ENCODE data around the gene TOM1. TPM values are rescaled to one million over a fixed set of nuclear protein-coding genes. Genes with fewer than 3 reads are reported as not detected.

The TOM1 gene
- total and polyA plus RNA-seq, 3 donors from 2014 or later: 65.7 to 68.0 (median 66.2) TPM

- H3K27ac ChIP-seq: no peak overlapping the region
- no peaks in the 10 kb centered on the region for H3K9me3 ChIP-seq
- TF ChIP-seq CTCF (IDR thresholded peaks at IDR 0.05) (no peak), POLR2A (IDR thresholded peaks at IDR 0.05) (no peak)
- intact Hi-C loops (cut with DNase I; ENCODE audit: low total_unique reads): no loop called here
- DNase-seq: no peak
- no peaks in the 10 kb centered on the region for H3K27me3 ChIP-seq
- no peak overlapping the region for H3K4me3 ChIP-seq
- H3K36me3 ChIP-seq (ENCODE audit: low read depth, missing control alignments): no peaks in the 10 kb centered on the region
- 90 to 96% methylated on average over 10 to 15 of the region's 15 CpGs for WGBS, 2 donors
- no peaks in the 10 kb centered on the region for H3K4me1 ChIP-seq
Measured at GRCh38 chr22:35322893-35323292, 23.2 kb downstream of the TOM1 start.

GRCh38 chr22:35323305-35323704 lies 23.6 kb downstream of the TOM1 start:
- H3K9me3 ChIP-seq: no peaks in the 10 kb centered on the region
- intact Hi-C loops (cut with DNase I; ENCODE audit: low total_unique reads): no loop called here
- H3K4me3 ChIP-seq: no peak overlapping the region
- no peak overlapping the region for H3K27ac ChIP-seq
- 93 to 96% methylated on average over 9 to 11 of the region's 11 CpGs for WGBS, 2 donors
- no peaks in the 10 kb centered on the region for H3K4me1 ChIP-seq
- DNase-seq: no peak
- H3K36me3 ChIP-seq (ENCODE audit: low read depth, missing control alignments): no peaks in the 10 kb centered on the region
- TF ChIP-seq CTCF (IDR thresholded peaks at IDR 0.05) (no peak), POLR2A (IDR thresholded peaks at IDR 0.05) (no peak)
- no peaks in the 10 kb centered on the region for H3K27me3 ChIP-seq

- no peaks in the 10 kb centered on the region for H3K4me1 ChIP-seq
- H3K9me3 ChIP-seq: no peaks in the 10 kb centered on the region
- WGBS, 2 donors: 77 to 81% methylated on average over 5 of the region's 5 CpGs
- TF ChIP-seq POLR2A (IDR thresholded peaks at IDR 0.05): no peak
- no peak for TF ChIP-seq CTCF (IDR thresholded peaks at IDR 0.05)
- H3K4me3 ChIP-seq: no peak overlapping the region
- no peak overlapping the region for H3K27ac ChIP-seq
- no peaks in the 10 kb centered on the region for H3K36me3 ChIP-seq (ENCODE audit: low read depth, missing control alignments)
- no peak for DNase-seq
- H3K27me3 ChIP-seq: no peaks in the 10 kb centered on the region
- intact Hi-C loops (cut with DNase I; ENCODE audit: low total_unique reads): no loop called here
Measured at GRCh38 chr22:35324067-35324466, 24.4 kb downstream of the TOM1 start.

GRCh38 chr22:35324762-35325161 lies 25.1 kb downstream of the TOM1 start:
- intact Hi-C loops (cut with DNase I; ENCODE audit: low total_unique reads): no loop called here
- H3K9me3 ChIP-seq: no peaks in the 10 kb centered on the region
- H3K4me3 ChIP-seq: no peak overlapping the region
- no peaks in the 10 kb centered on the region for H3K36me3 ChIP-seq (ENCODE audit: low read depth, missing control alignments)
- WGBS, 2 donors: 85 to 94% methylated on average over 4 of the region's 4 CpGs
- TF ChIP-seq CTCF (IDR thresholded peaks at IDR 0.05) (no peak), POLR2A (IDR thresholded peaks at IDR 0.05) (no peak)
- no peak overlapping the region for H3K27ac ChIP-seq
- no peaks in the 10 kb centered on the region for H3K4me1 ChIP-seq
- H3K27me3 ChIP-seq: no peaks in the 10 kb centered on the region
- DNase-seq: no peak

- Histone ChIP-seq H3K9me3 (no peaks in the 10 kb centered on the region), H3K36me3 (ENCODE audit: low read depth, missing control alignments) (no peaks in the 10 kb centered on the region), H3K27ac (no peak overlapping the region), H3K4me3 (no peak overlapping the region), H3K27me3 (no peaks in the 10 kb centered on the region), H3K4me1 (no peaks in the 10 kb centered on the region)
- DNase-seq: no peak
- intact Hi-C loops (cut with DNase I; ENCODE audit: low total_unique reads): no loop called here
- WGBS, 2 donors: 93 to 96% methylated on average over 5 of the region's 5 CpGs
- no peak for TF ChIP-seq CTCF (IDR thresholded peaks at IDR 0.05)
- no peak for TF ChIP-seq POLR2A (IDR thresholded peaks at IDR 0.05)
Measured at GRCh38 chr22:35325209-35325608, 25.5 kb downstream of the TOM1 start.

All from testis (tissue), 3 donors.